ENCODE data around the gene GHR.

The GHR gene

GRCh38 chr5:42423285-42424165, at the start of gene GHR:
Gene GHR, plus strand, starts transcription at chr5:42423439. Its CDS starts 142,436 bp downstream, at chr5:42565875.
- peak; percentile 86 to 92 for DNase-seq

GRCh38 chr5:42374679-42375273, 48.5 kb upstream of the GHR start:
- no peak for DNase-seq

GRCh38 chr5:42377496-42377895, 45.7 kb upstream of the GHR start:
- peak in 1 of 2 experiments; percentile 52 for DNase-seq

GRCh38 chr5:42381973-42382372, 41.3 kb upstream of the GHR start:
- DNase-seq = no peak

GRCh38 chr5:42387563-42387962, 35.7 kb upstream of the GHR start:
- no peak for DNase-seq

GRCh38 chr5:42390115-42390514, 33.1 kb upstream of the GHR start:
- DNase-seq = no peak

- DNase-seq = no peak
Observed at GRCh38 chr5:42392917-42393316, 30.3 kb upstream of the GHR start.

GRCh38 chr5:42396111-42396510, 27.1 kb upstream of the GHR start:
- no peak for DNase-seq

GRCh38 chr5:42397267-42397666, 26.0 kb upstream of the GHR start:
- DNase-seq = no peak

- DNase-seq = no peak
Observed at GRCh38 chr5:42399702-42400101, 23.5 kb upstream of the GHR start.

- no peak for DNase-seq
Observed at GRCh38 chr5:42400474-42400873, 22.8 kb upstream of the GHR start.

- DNase-seq = no peak
Observed at GRCh38 chr5:42403236-42403635, 20.0 kb upstream of the GHR start.

GRCh38 chr5:42404366-42404765, 18.9 kb upstream of the GHR start:
- DNase-seq = no peak

- DNase-seq = no peak
Observed at GRCh38 chr5:42419294-42419693, 3.9 kb upstream of the GHR start.

GRCh38 chr5:42422656-42423280, 471 bp upstream of the GHR start:
- no peak for DNase-seq

GRCh38 chr5:42426016-42426415, 2.8 kb downstream of the GHR start:
- no peak for DNase-seq

- DNase-seq = no peak
Observed at GRCh38 chr5:42429694-42430093, 6.5 kb downstream of the GHR start.

- no peak for DNase-seq
Observed at GRCh38 chr5:42434047-42434724, 10.9 kb downstream of the GHR start.

- no peak for DNase-seq
Observed at GRCh38 chr5:42436051-42436450, 12.8 kb downstream of the GHR start.

- DNase-seq = no peak
Observed at GRCh38 chr5:42454216-42454995, 31.2 kb downstream of the GHR start.

- no peak for DNase-seq
Observed at GRCh38 chr5:42461033-42461432, 37.8 kb downstream of the GHR start.

GRCh38 chr5:42461507-42461906, 38.3 kb downstream of the GHR start:
- no peak for DNase-seq

GRCh38 chr5:42462083-42462482, 38.8 kb downstream of the GHR start:
- DNase-seq = no peak

All from SW 1271 (cell line).